GM18861 (cell line): Measurements from ENCODE around the gene NELFCD.
"Not testable (repeated sequence)": the region's sequence is repeated elsewhere in the genome, so short reads cannot be mapped to it uniquely, and the experiment has no call there.

ENCODE experiments used
- ATAC-seq: cut with Tn5 transposase; IDR thresholded peaks from one replicate; pipeline ENCODE4 v1.9.1; 2021; ENCODE audit not compliant: unreplicated experiment

The NELFCD gene, protein sequence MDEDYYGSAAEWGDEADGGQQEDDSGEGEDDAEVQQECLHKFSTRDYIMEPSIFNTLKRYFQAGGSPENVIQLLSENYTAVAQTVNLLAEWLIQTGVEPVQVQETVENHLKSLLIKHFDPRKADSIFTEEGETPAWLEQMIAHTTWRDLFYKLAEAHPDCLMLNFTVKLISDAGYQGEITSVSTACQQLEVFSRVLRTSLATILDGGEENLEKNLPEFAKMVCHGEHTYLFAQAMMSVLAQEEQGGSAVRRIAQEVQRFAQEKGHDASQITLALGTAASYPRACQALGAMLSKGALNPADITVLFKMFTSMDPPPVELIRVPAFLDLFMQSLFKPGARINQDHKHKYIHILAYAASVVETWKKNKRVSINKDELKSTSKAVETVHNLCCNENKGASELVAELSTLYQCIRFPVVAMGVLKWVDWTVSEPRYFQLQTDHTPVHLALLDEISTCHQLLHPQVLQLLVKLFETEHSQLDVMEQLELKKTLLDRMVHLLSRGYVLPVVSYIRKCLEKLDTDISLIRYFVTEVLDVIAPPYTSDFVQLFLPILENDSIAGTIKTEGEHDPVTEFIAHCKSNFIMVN

GRCh38 chr20:58980711-58981627, at the start of gene NELFCD:
Gene NELFCD (plus strand): TSS chr20:58981256. CDS start chr20:58981310, 54 bp downstream.
- peak; percentile 66 for ATAC-seq

DNA sequence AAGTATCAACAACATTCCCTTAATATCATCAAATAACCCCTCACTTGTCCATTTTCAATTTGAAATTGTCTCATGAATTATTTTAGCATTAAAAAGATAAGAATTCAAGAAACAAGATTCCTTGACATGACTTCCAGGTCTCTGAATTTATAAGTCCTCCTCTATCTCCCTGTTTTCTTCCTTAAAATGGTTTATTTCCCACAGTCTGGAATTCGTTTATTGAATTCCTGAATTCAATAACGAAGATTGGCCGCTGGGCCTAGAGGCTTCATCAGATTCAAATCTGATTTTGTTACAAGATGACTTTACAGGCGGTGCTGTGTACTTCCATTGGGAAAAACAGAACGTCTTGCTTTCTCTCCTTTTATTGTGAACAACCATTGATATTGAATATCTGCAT, 48.9 kb upstream of the NELFCD start:
- no peak for ATAC-seq

DNA sequence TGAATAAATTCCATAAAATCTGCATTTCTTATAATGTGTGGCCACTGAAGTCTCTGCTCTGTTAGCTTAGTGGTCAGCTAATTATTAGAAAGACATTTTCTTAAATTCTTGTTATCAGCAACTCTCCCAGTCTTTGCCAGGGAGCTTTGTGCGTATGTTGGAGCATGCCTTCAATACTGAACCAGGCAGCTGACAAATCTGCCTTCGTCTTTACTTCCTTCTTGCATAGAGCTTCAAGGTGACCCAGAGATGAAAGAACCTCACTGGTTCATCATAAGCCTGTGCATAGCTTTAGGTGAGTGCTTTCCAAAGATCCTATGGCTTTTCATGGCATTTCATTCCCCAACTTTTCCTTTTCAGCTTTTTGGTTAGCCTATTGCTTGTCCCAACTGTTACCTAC, 43.0 kb upstream of the NELFCD start:
- ATAC-seq: no peak

- ATAC-seq: no peak
These were observed 42.5 kb upstream of the NELFCD start for GRCh38 chr20:58938541-58938940.

DNA sequence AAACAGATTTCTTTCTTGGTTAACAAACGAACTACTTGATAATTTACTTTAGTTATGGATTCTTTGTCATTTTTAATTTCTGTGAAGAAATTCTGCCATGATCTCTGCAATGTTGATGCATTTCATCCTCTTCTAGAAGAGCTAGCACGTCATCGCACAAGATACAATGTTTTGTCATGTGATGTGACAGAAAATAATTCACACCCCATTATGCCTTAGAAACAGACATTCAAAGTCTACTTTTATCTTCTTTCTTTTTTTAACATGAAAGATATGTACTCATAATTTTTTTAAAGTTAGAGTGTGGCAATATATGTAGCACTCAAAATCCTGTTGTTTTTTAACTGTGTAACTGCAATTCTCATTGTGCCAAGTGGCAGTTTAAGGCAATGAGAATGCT, 39.6 kb upstream of the NELFCD start:
- no peak for ATAC-seq

GRCh38 chr20:58942549-58942948, 38.5 kb upstream of the NELFCD start:
- ATAC-seq: no peak

- ATAC-seq: no peak
These were observed 36.4 kb upstream of the NELFCD start for GRCh38 chr20:58944610-58945009.

DNA sequence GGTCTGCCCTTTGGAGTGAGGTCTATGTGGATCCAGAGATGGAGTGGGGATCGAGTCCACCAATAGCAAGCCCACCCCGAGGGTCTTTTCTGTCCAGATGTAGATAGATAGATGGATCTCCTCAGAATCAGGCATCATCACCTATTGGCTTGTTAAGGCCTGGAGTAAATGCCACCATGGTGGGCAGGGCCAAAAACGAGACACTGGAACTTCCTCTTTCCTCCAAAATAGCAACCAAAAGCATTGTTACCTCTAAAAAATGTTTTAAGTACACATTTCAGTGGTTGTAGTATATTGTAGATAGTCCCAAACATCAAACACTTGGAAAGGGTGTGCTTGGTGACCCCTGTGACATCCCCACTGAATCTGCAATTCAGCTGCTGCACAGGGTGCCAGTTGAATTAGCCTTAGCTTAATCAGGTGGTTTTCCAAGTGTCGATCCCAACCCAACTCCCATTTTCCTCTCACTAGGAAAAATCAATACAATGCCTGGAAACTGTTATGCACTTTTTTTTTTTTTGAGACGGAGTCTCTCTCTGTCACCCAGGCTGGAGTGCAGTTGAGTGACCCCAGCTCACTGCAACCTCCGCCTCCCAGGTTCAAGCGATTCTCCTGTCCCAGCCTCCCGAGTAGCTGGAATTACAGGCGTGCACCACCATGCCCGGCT, 35.0 kb upstream of the NELFCD start:
- no peak for ATAC-seq

DNA sequence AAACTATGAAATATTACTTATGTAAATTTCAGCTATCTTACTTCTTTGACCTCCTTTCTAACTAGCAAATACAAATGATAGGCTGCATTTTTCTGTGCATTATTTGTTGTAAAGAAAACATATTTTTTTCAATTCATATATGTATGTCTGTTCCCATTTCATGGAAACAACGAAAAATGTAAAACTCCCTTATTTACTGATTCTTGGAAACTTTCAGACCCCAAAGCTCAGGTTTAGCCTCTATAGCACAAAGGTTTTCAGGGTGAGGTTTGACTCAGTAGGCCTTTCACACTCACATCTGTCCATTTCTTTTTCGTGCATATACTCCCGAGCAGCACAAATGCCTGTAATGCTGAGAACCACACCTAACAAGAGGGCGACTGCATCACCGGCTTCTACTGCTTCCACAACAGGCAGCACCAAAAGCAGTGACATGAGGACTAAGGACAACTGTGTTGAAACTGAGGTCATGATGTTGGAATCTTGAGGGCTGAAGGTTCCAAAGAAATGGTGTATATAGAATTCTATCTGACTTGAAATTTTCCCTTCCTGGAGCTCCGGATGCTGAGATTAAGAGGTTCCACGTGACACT, 33.2 kb upstream of the NELFCD start:
- not testable (repeated sequence) for ATAC-seq

- no peak for ATAC-seq
These were observed 30.5 kb upstream of the NELFCD start for GRCh38 chr20:58950603-58951002.

DNA sequence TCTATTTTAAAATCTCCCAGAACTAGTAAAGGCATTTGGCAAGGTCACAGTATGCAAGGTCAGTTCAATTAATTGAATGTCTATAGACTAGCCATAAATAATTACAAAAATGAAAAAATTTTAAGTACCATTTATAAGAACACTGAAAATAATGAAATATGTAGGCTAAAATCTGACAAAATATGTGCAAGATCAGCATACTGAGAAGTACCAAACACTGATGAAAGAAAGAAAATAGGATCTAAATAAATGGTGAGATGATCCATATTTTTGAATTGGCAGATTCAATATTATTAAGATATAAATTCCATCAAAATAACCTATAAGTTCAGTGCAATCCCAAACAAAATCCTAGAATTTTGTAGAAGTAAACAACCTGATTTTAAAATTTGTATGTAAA, 28.0 kb upstream of the NELFCD start:
- ATAC-seq: no peak

DNA sequence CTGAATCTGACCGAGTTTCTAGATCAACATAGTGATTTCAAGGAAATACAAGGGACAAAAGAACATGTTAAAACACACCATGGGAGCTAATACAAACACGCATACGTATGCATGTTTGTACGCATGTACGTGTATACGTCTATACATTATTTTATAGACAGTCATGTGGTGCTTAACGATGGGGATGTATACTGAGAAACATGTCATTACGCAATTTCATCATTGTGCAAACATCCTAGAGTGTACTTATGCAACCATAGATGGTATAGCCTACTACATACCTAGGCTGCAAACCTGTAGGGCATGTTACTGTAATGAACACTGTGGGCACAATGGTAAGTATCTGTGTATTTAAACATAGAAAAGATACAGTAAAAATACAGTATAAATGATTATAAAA, 25.0 kb upstream of the NELFCD start:
- ATAC-seq: no peak

GRCh38 chr20:58959652-58960051, 21.4 kb upstream of the NELFCD start:
- ATAC-seq: no peak

DNA sequence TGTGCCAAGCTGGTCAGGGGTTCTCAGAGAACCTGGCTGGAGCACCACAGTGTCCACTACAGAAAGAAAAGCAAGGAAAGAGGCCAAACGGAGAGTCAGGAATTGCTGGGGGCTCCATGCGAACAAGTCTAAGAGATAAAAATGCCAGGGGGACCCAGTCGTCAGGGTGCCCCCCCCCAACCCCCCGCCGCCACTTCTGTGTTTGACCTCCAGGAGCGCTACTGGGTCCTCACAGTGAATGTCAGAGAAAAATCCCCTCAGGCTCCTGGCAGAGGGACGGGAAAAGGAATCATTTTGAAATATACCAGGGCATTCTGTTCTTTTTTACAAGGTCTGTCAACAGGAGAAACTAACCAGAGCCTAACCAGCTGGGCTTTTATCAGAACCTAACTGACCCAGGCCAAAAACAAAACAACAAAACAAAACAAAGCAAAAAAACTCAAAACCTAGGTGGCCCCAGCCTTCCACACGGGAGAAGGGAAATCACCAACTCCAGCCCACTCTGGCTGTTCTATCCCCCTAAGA, 17.9 kb upstream of the NELFCD start:
- no peak for ATAC-seq

GRCh38 chr20:58963922-58964321, 17.1 kb upstream of the NELFCD start:
- ATAC-seq: not testable (repeated sequence)

DNA sequence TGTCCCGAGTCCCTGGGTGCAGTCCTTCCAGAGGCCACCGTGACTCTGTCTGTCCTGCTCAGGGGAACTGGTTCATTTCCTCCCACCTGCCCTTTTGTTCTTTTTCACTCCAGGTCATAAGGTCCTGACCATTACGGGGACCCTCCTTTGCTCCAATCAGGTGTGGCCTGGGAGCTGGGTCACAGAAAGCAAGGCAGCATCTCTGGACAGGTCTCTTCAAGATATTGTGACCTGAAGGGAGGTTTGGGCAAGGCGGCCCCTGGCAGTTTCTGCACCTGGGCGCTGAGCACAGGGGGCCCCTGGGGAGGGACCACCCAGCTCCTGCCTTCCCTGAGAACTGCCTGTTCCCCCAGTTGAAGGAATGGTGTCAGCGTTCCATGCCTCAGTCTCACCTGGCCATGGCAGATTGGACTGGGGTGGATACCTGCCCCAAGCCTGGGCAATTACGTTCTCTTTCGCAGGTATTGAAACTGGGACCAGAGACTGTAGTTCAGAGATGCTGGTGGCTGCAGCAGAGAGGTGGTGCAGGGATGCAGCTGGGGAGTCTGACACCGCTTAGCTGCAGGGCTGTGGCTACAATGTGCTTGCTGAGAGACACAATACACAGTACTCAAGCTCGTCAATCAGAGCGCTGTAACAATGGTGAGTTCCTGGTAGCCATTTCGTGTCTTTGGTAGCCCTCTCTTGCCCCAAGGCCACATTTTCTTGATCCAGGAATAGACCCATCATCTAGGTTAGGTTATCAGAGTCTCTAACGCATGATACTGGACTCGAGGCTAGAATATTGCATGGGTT, 15.6 kb upstream of the NELFCD start:
- no peak for ATAC-seq

DNA sequence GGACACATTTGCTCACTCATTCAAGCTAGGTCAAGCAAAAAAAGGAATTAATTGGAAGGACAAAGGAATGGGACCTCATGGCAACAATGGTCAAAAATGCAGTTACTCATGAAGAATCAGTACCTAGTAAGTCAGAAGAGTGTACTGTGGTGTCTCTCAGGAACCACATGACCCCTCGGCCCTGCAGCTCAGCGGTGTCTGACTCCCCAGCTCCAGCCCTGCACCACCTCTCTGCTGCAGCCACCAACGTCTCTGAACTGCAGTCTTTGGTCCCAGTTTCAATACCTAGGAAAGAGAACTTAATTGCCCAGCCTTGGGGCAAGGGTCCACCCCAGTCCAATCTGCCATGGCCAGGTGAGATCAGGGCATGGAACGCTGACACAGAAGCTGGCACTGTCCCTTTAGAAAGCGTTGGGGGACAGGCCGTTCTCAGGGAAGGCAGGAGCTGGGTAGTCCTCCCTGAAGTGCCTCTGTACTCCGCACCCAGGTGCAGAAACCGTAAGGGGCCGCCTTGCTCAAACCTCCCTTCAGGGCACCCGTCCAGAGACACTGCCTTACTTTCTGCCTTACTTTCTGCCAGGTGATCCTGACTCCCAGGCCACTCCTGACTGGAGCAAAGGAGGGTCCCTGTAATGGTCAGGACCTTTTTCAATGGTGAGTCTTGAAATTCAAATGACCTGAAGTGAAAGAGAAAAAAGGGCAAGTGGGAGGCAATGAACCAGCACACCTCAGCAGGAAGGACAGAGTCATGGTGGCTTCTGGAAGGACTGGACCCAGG, 13.2 kb upstream of the NELFCD start:
- no peak for ATAC-seq

GRCh38 chr20:58969439-58969838, 11.6 kb upstream of the NELFCD start:
- no peak for ATAC-seq

DNA sequence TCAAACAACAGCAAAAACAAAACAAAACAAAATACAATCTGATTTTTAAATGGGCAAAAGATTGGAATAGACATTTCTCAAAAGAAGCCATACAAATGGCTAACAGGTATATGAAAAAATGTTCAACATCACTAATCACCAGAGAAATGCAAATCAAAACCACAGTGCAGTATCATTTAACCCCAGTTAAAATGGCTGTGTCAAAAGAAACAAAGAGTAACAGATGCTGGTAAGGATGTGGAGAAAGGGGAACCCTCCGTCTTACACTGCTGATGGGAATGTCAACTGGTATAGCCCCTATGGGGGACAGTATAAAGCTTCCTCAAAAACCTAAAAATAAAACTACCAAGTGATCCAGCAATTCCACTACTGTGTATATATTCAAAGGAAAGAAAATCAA, 10.9 kb upstream of the NELFCD start:
- ATAC-seq: peak; percentile 56
